HepG2 (cell line): ENCODE measurements around the gene SLC25A43. TPM values are rescaled to one million over a fixed set of nuclear protein-coding genes. Genes with fewer than 3 reads are reported as not detected.

Experiments
- ATAC-seq: fragments of 200-7000 bp; cut with Tn5 transposase; 3 replicates; pipeline ENCODE4 v1.9.1; 2020; ENCODE audit warnings: mild to moderate bottlenecking, moderate library complexity
- BruUV-seq: library from RNA; stranded (reverse); fragments of 400-500 nt; replicated peaks from 2 replicates; lab custom pipeline; 2021; lab: Mats Ljungman, UMichigan
- CTCF ChIA-PET: fragments of 300-600 bp; formaldehyde crosslinking; extraction: SDS; loops from one replicate; lab custom pipeline; 2021; ENCODE audit warnings: low total read pairs, inconsistent platforms, low intra/inter-chr PET ratio; lab: Yijun Ruan, JAX
- POLR2A ChIA-PET: fragments of 350-600 bp; sonication (Branson Sonifier 250); formaldehyde crosslinking; loops from one replicate; lab custom pipeline; 2020; ENCODE audit warnings: antibody characterized with exemption, inconsistent platforms; lab: Yijun Ruan, JAX
- DNase-seq: peaks from one replicate; pipeline ENCODE4 v3.0.0-alpha.2; 2015; ENCODE audit warnings: low spot score
- FAIRE-seq: peaks from 3 replicates; lab custom pipeline; 2011; peaks lifted over from hg19 to GRCh38; lab: Jason Lieb, UNC
- H2AFZ ChIP-seq: one replicate; pipeline ENCODE4 v1.6.1; 2011; ENCODE audit warnings: low read length, inconsistent platforms
- H3K27ac ChIP-seq: fragments of 300-600 bp; 3 replicates; pipeline ENCODE4 v1.8.0; 2011; ENCODE audit warnings: mixed run types, mild to moderate bottlenecking, mixed read lengths, low read length, inconsistent platforms; ENCODE audit not compliant: insufficient read depth; ENCODE audit errors: extremely low read length
- H3K27me3 ChIP-seq, 2 experiments: fragments of 200-600 bp in 1 of 2; 2 replicates in 1 of 2; 3 replicates in 1 of 2; pipeline versions ENCODE4 v1.6.0 to v1.8.0; 2011; ENCODE audit warnings: low read length in 2 of 2, mild to moderate bottlenecking in 2 of 2, moderate library complexity in 2 of 2, inconsistent platforms in 1 of 2; ENCODE audit not compliant: insufficient read depth in 2 of 2, control insufficient read depth in 1 of 2
- H3K36me3 ChIP-seq, 2 experiments: fragments of 200-600 bp in 1 of 2; replicated peaks in 1 of 2; 2 replicates in 1 of 2; 3 replicates in 1 of 2; pipeline versions ENCODE4 v1.5.1 to v1.8.0; 2011; ENCODE audit warnings: low read length in 2 of 2, inconsistent platforms in 1 of 2; ENCODE audit not compliant: insufficient read depth in 2 of 2, control insufficient read depth in 1 of 2
- H3K4me1 ChIP-seq: 2 replicates; pipeline ENCODE4 v1.5.1; 2012; ENCODE audit warnings: low read length, inconsistent platforms; ENCODE audit not compliant: insufficient read depth
- H3K4me2 ChIP-seq: 2 replicates; pipeline ENCODE4 v1.6.0; 2011; ENCODE audit warnings: low read depth, low read length, inconsistent platforms
- H3K4me3 ChIP-seq, 3 experiments: fragments of 200-600 bp in 1 of 3; sonication (generic), shearing (Covaris generic) in 1 of 3; replicated peaks in 1 of 3; 2 replicates each; pipeline ENCODE4 v1.5.1; 2011 to 2016; ENCODE audit warnings: low read length in 3 of 3, inconsistent platforms in 2 of 3, low read depth in 2 of 3, mild to moderate bottlenecking in 2 of 3, control low read depth in 1 of 3, mixed read lengths in 1 of 3; ENCODE audit not compliant: insufficient read depth in 1 of 3
- H3K79me2 ChIP-seq: one replicate; pipeline ENCODE4 v1.6.1; 2011; ENCODE audit warnings: low read length, inconsistent platforms; ENCODE audit not compliant: insufficient read depth
- H3K9ac ChIP-seq: 2 replicates; pipeline ENCODE4 v1.6.0; 2011; ENCODE audit warnings: mild to moderate bottlenecking, low read depth, low read length, inconsistent platforms; ENCODE audit not compliant: insufficient read depth
- H3K9me3 ChIP-seq: 2 replicates; pipeline ENCODE4 v1.5.1; 2012; ENCODE audit warnings: mild to moderate bottlenecking, low read length
- H4K20me1 ChIP-seq: 2 replicates; pipeline ENCODE4 v1.6.0; 2011; ENCODE audit warnings: inconsistent platforms, mild to moderate bottlenecking, low read length, moderate library complexity; ENCODE audit not compliant: insufficient read depth
- FOXA3 ChIP-seq: IDR thresholded peaks from 2 replicates; pipeline ENCODE4 v1.6.1; 2016; ENCODE audit warnings: missing genetic modification reagents, missing compliant biosample characterization
- HMG20B ChIP-seq: conservative IDR thresholded peaks from 2 replicates; pipeline ENCODE4 v1.6.1; 2016; ENCODE audit warnings: missing genetic modification reagents, missing compliant biosample characterization
- HNF4A ChIP-seq: sonication (generic); formaldehyde crosslinking; IDR thresholded peaks from 2 replicates; pipeline ENCODE4 v1.4.0; 2020; ENCODE audit warnings: missing genetic modification reagents
- KLF16 ChIP-seq, 2 experiments: sonication (generic) in 1 of 2; formaldehyde crosslinking in 1 of 2; IDR thresholded peaks; 2 replicates each; pipeline versions ENCODE4 v1.6.1 to v1.8.0; 2016 to 2023; ENCODE audit warnings: missing genetic modification reagents in 2 of 2, missing compliant biosample characterization in 1 of 2
- RFXANK ChIP-seq: IDR thresholded peaks from 2 replicates; pipeline ENCODE4 v1.6.1; 2016
- SNAPC5 ChIP-seq: sonication (generic); formaldehyde crosslinking; IDR thresholded peaks from 2 replicates; pipeline ENCODE4 v1.8.1; 2023; ENCODE audit warnings: mild to moderate bottlenecking, missing genetic modification reagents, borderline replicate concordance
- STAG1 ChIP-seq: sonication (generic); formaldehyde crosslinking; IDR thresholded peaks from 2 replicates; pipeline ENCODE4 v1.4.0; 2020; ENCODE audit warnings: missing genetic modification reagents
- TMF1 ChIP-seq: sonication (generic); formaldehyde crosslinking; IDR thresholded peaks from 2 replicates; pipeline ENCODE4 v1.8.1; 2022; ENCODE audit warnings: low read depth, missing genetic modification reagents
- TRIM24 ChIP-seq: sonication (generic); formaldehyde crosslinking; IDR thresholded peaks from 2 replicates; pipeline ENCODE4 v1.8.0; 2022; ENCODE audit warnings: mild to moderate bottlenecking, missing genetic modification reagents
- YY1 ChIP-seq: IDR thresholded peaks from 2 replicates; pipeline ENCODE4 v1.6.1; 2011; ENCODE audit warnings: low read length, low read depth, moderate library complexity, mild to moderate bottlenecking; ENCODE audit not compliant: insufficient read depth, insufficient replicate concordance
- ZNF431 ChIP-seq: sonication (generic); formaldehyde crosslinking; IDR thresholded peaks from 2 replicates; pipeline ENCODE4 v1.9.0; 2022; ENCODE audit warnings: missing genetic modification reagents, low read depth, mild to moderate bottlenecking, borderline replicate concordance
- ZNF501 ChIP-seq: sonication (generic); formaldehyde crosslinking; IDR thresholded peaks from 2 replicates; pipeline ENCODE4 v1.5.1; 2020; ENCODE audit warnings: mild to moderate bottlenecking, moderate library complexity, missing genetic modification reagents
- ZNF720 ChIP-seq: sonication (generic); formaldehyde crosslinking; IDR thresholded peaks from 2 replicates; pipeline ENCODE4 v1.4.0; 2020; ENCODE audit warnings: missing genetic modification reagents
- WGBS: methylation state at CpG from one replicate; pipeline ENCODE4 v1.1.6; 2017; ENCODE audit warnings: low lambda C conversion rate; 5-methylcytosine and 5-hydroxymethylcytosine counted together
- in situ Hi-C: cut with HindIII; loops from 2 replicates; pipeline ENCODE4 v1.10.0; 2017; ENCODE audit warnings: low pct_unique_long_range_greater_than_20kb; ENCODE audit not compliant: extremely low pct_ligation_motif_present
- intact Hi-C: fragments of 100-400 bp; cut with micrococcal nuclease; formaldehyde crosslinking; loops from one replicate; pipeline ENCODE4 v1.10.0; 2022; ENCODE audit not compliant: unreplicated experiment
- polyA plus RNA-seq, 8 experiments: library from polyadenylated mRNA; depleted of rRNA in 3 of 8; stranded (reverse) in 7 of 8; unstranded in 1 of 8; fragments of >200 nt; fragmentation: Illumina TruSeq in 4 of 8; extraction: Trizol in 4 of 8; gene quantifications; 2 replicates each; pipeline versions ENCODE4 v1.2.1 to v1.2.3, GENCODE V29; 2011 to 2016; ENCODE audit warnings: low read depth in 4 of 8, missing spikeins in 1 of 8, mixed read lengths in 1 of 8; ENCODE audit not compliant: insufficient read depth in 1 of 8
- total RNA-seq, 5 experiments: library from RNA; depleted of rRNA; stranded (reverse); fragments of >200 nt; fragmentation: Illumina TruSeq; extraction: Trizol; gene quantifications; 2 replicates each; pipeline ENCODE4 v1.2.3, GENCODE V29; 2016; ENCODE audit warnings: low read depth in 1 of 5
- TF ChIP-seq, protein P1 (sequence below): IDR thresholded peaks from 2 replicates; pipeline ENCODE4 v1.6.1; 2012; ENCODE audit warnings: low read length, improper control_type of control experiment
- TF ChIP-seq, protein P2 (sequence below): sonication (generic); formaldehyde crosslinking; IDR thresholded peaks from 2 replicates; pipeline ENCODE4 v1.8.0; 2022; ENCODE audit warnings: missing genetic modification reagents, mild to moderate bottlenecking, moderate library complexity, borderline replicate concordance

The SLC25A43 gene
- total and polyA plus RNA-seq, 2 of the 13 experiments (the other 11 are each of a cell fraction or from before 2014, with no cell fraction given), result 5.8 to 13.2 TPM

DNA sequence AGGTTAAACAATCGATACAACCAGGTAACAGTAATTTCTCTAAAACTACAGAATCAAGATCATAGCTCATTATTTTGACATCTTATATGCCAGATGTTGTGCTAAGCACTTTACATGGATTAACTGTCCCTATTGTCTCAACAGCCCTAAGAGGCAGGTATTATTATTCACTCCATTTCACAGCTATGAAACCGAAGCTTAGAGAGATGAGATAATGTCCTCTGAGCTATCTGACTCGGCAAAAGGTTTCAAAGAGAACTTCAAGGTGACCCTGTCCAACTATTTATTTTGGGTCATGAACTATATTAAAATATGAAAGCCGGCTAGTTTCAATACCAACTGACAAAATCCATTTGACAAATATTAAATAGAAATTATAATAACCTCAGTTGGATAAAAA, 79.4 kb downstream of the SLC25A43 start (continued):
- TF ChIP-seq, protein P1, sequence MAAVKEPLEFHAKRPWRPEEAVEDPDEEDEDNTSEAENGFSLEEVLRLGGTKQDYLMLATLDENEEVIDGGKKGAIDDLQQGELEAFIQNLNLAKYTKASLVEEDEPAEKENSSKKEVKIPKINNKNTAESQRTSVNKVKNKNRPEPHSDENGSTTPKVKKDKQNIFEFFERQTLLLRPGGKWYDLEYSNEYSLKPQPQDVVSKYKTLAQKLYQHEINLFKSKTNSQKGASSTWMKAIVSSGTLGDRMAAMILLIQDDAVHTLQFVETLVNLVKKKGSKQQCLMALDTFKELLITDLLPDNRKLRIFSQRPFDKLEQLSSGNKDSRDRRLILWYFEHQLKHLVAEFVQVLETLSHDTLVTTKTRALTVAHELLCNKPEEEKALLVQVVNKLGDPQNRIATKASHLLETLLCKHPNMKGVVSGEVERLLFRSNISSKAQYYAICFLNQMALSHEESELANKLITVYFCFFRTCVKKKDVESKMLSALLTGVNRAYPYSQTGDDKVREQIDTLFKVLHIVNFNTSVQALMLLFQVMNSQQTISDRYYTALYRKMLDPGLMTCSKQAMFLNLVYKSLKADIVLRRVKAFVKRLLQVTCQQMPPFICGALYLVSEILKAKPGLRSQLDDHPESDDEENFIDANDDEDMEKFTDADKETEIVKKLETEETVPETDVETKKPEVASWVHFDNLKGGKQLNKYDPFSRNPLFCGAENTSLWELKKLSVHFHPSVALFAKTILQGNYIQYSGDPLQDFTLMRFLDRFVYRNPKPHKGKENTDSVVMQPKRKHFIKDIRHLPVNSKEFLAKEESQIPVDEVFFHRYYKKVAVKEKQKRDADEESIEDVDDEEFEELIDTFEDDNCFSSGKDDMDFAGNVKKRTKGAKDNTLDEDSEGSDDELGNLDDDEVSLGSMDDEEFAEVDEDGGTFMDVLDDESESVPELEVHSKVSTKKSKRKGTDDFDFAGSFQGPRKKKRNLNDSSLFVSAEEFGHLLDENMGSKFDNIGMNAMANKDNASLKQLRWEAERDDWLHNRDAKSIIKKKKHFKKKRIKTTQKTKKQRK, result no peak
- TF ChIP-seq ZNF720 (CRISPR knock-in tag) (no peak), YY1 (no peak), STAG1 (CRISPR knock-in tag) (no peak), TMF1 (no peak), HMG20B (CRISPR knock-in tag) (no peak), RFXANK (CRISPR knock-in tag) (no peak), TRIM24 (CRISPR knock-in tag) (no peak)
- TF ChIP-seq, all 625 proteins: peak for 0

DNA sequence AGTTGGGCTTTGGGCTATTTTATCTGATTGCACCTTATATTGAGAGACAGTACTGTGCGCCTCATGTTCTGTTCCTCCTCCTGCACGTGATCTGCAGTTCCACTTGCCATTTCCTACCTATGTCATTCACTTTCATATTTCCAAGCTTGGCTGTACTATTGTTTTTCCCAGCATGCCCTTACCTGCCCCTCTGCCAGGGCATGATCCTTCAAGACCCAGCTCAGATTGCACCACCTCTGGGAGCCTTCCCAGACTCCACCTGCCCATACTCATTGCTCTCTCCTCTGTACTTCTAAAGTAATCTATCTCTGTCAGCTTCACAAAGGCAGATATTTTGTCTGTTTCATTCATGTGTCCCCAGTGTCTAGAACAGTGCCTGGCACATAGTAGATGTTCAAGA, 80.7 kb downstream of the SLC25A43 start:
- no peak overlapping the region for H3K4me3 ChIP-seq
- no peaks in the 10 kb centered on the region for H4K20me1 ChIP-seq
- TF ChIP-seq FOXA3 (CRISPR knock-in tag) (no peak), KLF16 (CRISPR knock-in tag; IDR thresholded peaks at IDR 0.05) (no peak), ZNF501 (CRISPR knock-in tag) (no peak), ZNF431 (no peak), HNF4A (CRISPR knock-in tag) (no peak), SNAPC5 (no peak)
- TF ChIP-seq, protein P2, sequence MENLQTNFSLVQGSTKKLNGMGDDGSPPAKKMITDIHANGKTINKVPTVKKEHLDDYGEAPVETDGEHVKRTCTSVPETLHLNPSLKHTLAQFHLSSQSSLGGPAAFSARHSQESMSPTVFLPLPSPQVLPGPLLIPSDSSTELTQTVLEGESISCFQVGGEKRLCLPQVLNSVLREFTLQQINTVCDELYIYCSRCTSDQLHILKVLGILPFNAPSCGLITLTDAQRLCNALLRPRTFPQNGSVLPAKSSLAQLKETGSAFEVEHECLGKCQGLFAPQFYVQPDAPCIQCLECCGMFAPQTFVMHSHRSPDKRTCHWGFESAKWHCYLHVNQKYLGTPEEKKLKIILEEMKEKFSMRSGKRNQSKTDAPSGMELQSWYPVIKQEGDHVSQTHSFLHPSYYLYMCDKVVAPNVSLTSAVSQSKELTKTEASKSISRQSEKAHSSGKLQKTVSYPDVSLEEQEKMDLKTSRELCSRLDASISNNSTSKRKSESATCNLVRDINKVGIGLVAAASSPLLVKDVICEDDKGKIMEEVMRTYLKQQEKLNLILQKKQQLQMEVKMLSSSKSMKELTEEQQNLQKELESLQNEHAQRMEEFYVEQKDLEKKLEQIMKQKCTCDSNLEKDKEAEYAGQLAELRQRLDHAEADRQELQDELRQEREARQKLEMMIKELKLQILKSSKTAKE (CRISPR knock-in tag), result no peak
- H3K79me2 ChIP-seq, result no peaks in the 10 kb centered on the region
- ChIA-PET POLR2A (no interaction called here), CTCF (no interaction called here)
- H3K4me1 ChIP-seq, result peaks cover 46% of the 10 kb centered on the region
- H3K27me3 ChIP-seq, result no peaks in the 10 kb centered on the region
- intact Hi-C loops (no loop called here), in situ Hi-C loops (no loop called here)
- BruUV-seq, result no TSS peak
- no peaks in the 10 kb centered on the region for H3K9me3 ChIP-seq
- 83% methylated on average over 2 of the region's 2 CpGs for WGBS
- H3K27ac ChIP-seq, result no peak overlapping the region
- H3K4me2 ChIP-seq, result no peak overlapping the region
- no peak for DNase-seq
- no peak overlapping the region for H2AFZ ChIP-seq
- H3K9ac ChIP-seq, result no peak overlapping the region
- no peak for ATAC-seq
- no peaks in the 10 kb centered on the region for H3K36me3 ChIP-seq
- no peak for FAIRE-seq
